COLO668 (cell line): ENCODE measurements around the gene CUEDC2.

Source experiments
- DNase-seq: peaks from one replicate; lab custom pipeline; 2025; ENCODE audit not compliant: unreplicated experiment; lab: John Stamatoyannopoulos, UW

The CUEDC2 gene

GRCh38 chr10:102425444-102425843, 6.9 kb downstream of the CUEDC2 start:
- DNase-seq: no peak

GRCh38 chr10:102424916-102425315, 7.5 kb downstream of the CUEDC2 start:
- DNase-seq: no peak

GRCh38 chr10:102424145-102424544, 8.2 kb downstream of the CUEDC2 start:
- DNase-seq: no peak

- DNase-seq: no peak
Observed at GRCh38 chr10:102423372-102423968, 8.9 kb downstream of the CUEDC2 start.

- DNase-seq: peak; percentile 76
Observed at GRCh38 chr10:102422545-102423129, 9.7 kb downstream of the CUEDC2 start.

GRCh38 chr10:102421757-102422512, 10.4 kb downstream of the CUEDC2 start:
- peak; percentile 56 for DNase-seq

- DNase-seq: no peak
Observed at GRCh38 chr10:102421507-102421756, 10.9 kb downstream of the CUEDC2 start.

GRCh38 chr10:102420714-102421506, 11.5 kb downstream of the CUEDC2 start, which contains the start of gene FBXL15:
Gene FBXL15 (plus strand): TSS chr10:102420836. CDS start chr10:102421130, 294 bp downstream.
- DNase-seq: peak; percentile 91

GRCh38 chr10:102420181-102420713, 12.1 kb downstream of the CUEDC2 start:
- no peak for DNase-seq

GRCh38 chr10:102419269-102420180, 12.8 kb downstream of the CUEDC2 start:
- DNase-seq: peak; percentile 87

- DNase-seq: peak; percentile 72
Observed at GRCh38 chr10:102418622-102419268, 13.6 kb downstream of the CUEDC2 start, which contains the start of gene PSD. Gene PSD (minus strand): TSS chr10:102418785. CDS start chr10:102417038, 1,747 bp downstream.

GRCh38 chr10:102416695-102417094, 15.7 kb downstream of the CUEDC2 start:
- DNase-seq: no peak

GRCh38 chr10:102416283-102416682, 16.1 kb downstream of the CUEDC2 start:
- no peak for DNase-seq

GRCh38 chr10:102414749-102415148, 17.6 kb downstream of the CUEDC2 start:
- no peak for DNase-seq

GRCh38 chr10:102413806-102414561, 18.4 kb downstream of the CUEDC2 start:
- DNase-seq: no peak

- DNase-seq: peak; percentile 82
Observed at GRCh38 chr10:102413053-102413705, 19.2 kb downstream of the CUEDC2 start.

GRCh38 chr10:102412293-102412692, 20.1 kb downstream of the CUEDC2 start:
- DNase-seq: no peak
